HFF-Myc (cell line): ENCODE results near the gene PLEKHA4.
"Not testable (repeated sequence)": the region's sequence is repeated elsewhere in the genome, so short reads cannot be mapped to it uniquely, and the experiment has no call there.

ENCODE experiments used
- DNase-seq: peaks from one replicate; pipeline ENCODE4 v3.0.0-alpha.2; 2011; ENCODE audit warnings: low read depth; ENCODE audit errors: extremely low read depth
- H3K4me3 ChIP-seq: replicated peaks from 2 replicates; pipeline ENCODE4 v1.5.1; 2011; ENCODE audit warnings: low read depth, mild to moderate bottlenecking, control low read depth, low read length
- CTCF ChIP-seq: IDR thresholded peaks from 2 replicates; pipeline ENCODE4 v1.5.1; 2012; ENCODE audit warnings: mild to moderate bottlenecking, low read depth, low read length, control low read depth; ENCODE audit errors: missing control alignments

PLEKHA4 gene

GRCh38 chr19:48868114-48868886 is at the start of gene PLEKHA4:
TSS of gene PLEKHA4 (minus strand) at chr19:48868617. CDS start at chr19:48867620, 997 bp downstream.
- no peak for TF ChIP-seq CTCF
- H3K4me3 ChIP-seq, result peak within 1 kb of the TSS; percentile 53
- DNase-seq, result no peak

- no peak overlapping the region for H3K4me3 ChIP-seq
- no peak for TF ChIP-seq CTCF
Observed at GRCh38 chr19:48918071-48918470, 49.7 kb upstream of the PLEKHA4 start.

DNA sequence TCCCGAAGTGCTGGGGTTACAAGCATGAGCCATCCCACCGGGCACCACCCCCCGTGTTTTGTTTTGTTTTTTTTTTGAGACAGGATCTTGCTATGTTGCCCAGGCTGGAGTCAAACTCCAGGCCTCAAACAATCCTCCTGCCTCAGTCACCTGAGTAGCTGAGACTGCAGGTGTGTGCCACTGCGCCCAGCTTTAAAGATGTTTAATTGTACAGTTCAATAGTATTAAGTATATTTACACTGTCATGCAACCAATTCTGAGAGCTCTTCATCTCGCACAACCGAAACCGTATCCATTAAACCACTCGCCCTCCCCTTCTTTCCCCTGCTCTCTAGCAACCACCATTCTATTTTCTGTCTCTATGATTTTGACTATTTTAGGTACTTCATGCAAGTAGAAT is 47.3 kb upstream of the PLEKHA4 start:
- H3K4me3 ChIP-seq, result no peak overlapping the region
- no peak for TF ChIP-seq CTCF
- DNase-seq, result no peak

More at GRCh38 chr19:48918071-48918470, 49.7 kb upstream of the PLEKHA4 start:
- no peak for DNase-seq

- no peak for DNase-seq
- H3K4me3 ChIP-seq, result no peak overlapping the region
- TF ChIP-seq CTCF, result no peak
Observed at GRCh38 chr19:48914181-48914580, 45.8 kb upstream of the PLEKHA4 start.

GRCh38 chr19:48913114-48913889 is 44.9 kb upstream of the PLEKHA4 start:
- no peak for DNase-seq
- no peak overlapping the region for H3K4me3 ChIP-seq
- no peak for TF ChIP-seq CTCF

DNA sequence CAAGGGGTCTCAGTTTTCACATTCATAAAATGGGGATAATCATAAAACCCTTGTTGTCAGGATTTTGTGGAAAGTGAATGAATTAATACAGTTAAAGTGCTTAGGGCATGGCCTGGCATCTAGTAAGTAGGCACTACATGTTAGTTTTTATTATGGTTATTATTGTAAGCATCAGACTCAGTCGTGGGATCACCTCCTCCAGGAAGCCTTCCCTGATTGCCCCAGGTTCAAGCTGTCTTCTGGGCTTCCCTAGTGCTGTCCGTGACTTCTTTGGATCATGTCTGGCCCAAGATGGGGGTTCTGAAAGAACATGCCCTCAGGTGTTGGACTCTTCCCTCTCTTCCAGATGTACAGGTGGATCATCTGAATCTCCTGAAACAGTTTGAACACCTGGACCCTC is 42.4 kb upstream of the PLEKHA4 start:
- no peak for TF ChIP-seq CTCF
- no peak overlapping the region for H3K4me3 ChIP-seq
- DNase-seq, result no peak

DNA sequence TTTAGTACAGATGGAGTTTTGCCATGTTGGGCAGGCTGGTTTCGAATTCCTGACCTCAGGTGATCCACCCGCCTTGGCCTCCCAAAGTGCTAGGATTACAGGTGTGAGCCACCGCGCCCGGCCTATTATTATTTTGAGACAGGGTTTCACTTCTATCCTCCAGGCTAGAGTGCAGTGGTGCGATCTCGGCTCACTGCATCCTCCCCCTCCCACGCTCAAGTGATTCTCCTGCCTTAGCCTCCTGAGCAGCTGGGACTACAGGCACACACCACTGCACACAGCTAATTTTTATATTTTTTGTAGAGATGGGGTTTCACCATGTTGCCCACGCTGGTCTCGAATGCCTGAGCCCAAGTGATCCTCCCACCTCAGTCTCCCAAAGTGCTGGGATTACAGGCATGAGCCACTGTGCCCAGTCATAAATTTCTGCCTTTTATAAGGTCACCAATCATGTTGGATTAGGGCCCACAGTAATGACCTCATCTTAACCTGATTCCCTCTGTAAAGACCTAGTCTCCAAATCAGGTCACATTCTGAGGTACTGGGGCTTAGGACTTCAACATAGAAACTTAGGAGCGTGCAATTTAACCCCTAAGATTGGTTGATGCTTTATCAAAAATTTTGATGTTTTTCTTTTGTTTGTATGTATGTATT is 41.1 kb upstream of the PLEKHA4 start:
- not testable (repeated sequence) for H3K4me3 ChIP-seq, DNase-seq
